ENCODE data around the gene SMKR1. TPM values are rescaled to one million over a fixed set of nuclear protein-coding genes. Genes with fewer than 3 reads are reported as not detected.

The SMKR1 gene
- total RNA-seq, 1 experiment from 2014 or later: 0.87 TPM

- Histone ChIP-seq H3K27ac (ENCODE audit: insufficient read length, low read depth, low read length) (no peak overlapping the region), H3K9me3 (ENCODE audit: control insufficient read depth, low read depth, low read length) (no peaks in the 10 kb centered on the region), H2AK5ac (ENCODE audit: insufficient read length, low read length) (no peak overlapping the region), H3K4me1 (ENCODE audit: insufficient read depth, low read length) (no peaks in the 10 kb centered on the region; the same call in 1 of the 2 replicates), H2BK120ac (ENCODE audit: low read depth, low read length, poor library complexity, severe bottlenecking) (no peak overlapping the region), H4K5ac (ENCODE audit: insufficient read length, low read depth, low read length) (no peak overlapping the region), H2BK12ac (ENCODE audit: insufficient read length, low read depth, low read length) (no peak overlapping the region), H2AFZ (ENCODE audit: low read length) (no peak overlapping the region), H3T11ph (ENCODE audit: low read length) (no peak overlapping the region), H3K56ac (ENCODE audit: insufficient read length, low read depth, low read length) (no peak overlapping the region), H2BK15ac (ENCODE audit: low read depth, low read length) (no peak overlapping the region), H3K23ac (ENCODE audit: insufficient read length, low read depth, low read length) (no peak overlapping the region), H3K18ac (ENCODE audit: insufficient read length, low read depth, low read length) (no peak overlapping the region), H3K14ac (ENCODE audit: insufficient read depth, low read length) (no peak overlapping the region), H3K79me1 (ENCODE audit: insufficient read depth, low read depth, low read length, poor library complexity, severe bottlenecking) (no peaks in the 10 kb centered on the region), H3K4me2 (ENCODE audit: insufficient read depth, insufficient read length, low read length) (no peak overlapping the region), H4K20me1 (ENCODE audit: control insufficient read depth, insufficient read depth, insufficient read length) (no peaks in the 10 kb centered on the region), H3K4ac (ENCODE audit: low read depth, low read length) (no peak overlapping the region), H4K91ac (ENCODE audit: insufficient read length, low read depth, low read length) (no peak overlapping the region), H4K8ac (replicated peaks; ENCODE audit: insufficient read length, low read depth, low read length) (no peak overlapping the region), H3K79me2 (ENCODE audit: insufficient read depth, low read length) (no peaks in the 10 kb centered on the region), H3K27me3 (ENCODE audit: insufficient read depth, low read length) (no peaks in the 10 kb centered on the region), H3K9ac (ENCODE audit: extremely low read depth, insufficient read length, low read length) (no peak overlapping the region), H2BK5ac (ENCODE audit: insufficient read length, low read length) (no peak overlapping the region), H3K23me2 (ENCODE audit: insufficient read length, low read depth, low read length, poor library complexity, severe bottlenecking) (no peaks in the 10 kb centered on the region), H2BK20ac (ENCODE audit: low read depth, low read length, poor library complexity, severe bottlenecking) (no peak overlapping the region)
- no peak for TF ChIP-seq CTCF (conservative IDR thresholded peaks at IDR 0.05)
- DNase-seq: no peak
- WGBS (ENCODE audit: extremely low coverage, insufficient read length, low lambda C conversion rate): no CpG with 5 or more reads among the region's 8 CpGs
- H3K36me3 Mint-ChIP-seq (ENCODE audit: insufficient read depth in 1 of 3, low read depth in 3 of 3): no peaks in the 10 kb centered on the region; a peak in 1 of 7 replicates
- H3K9me3 Mint-ChIP-seq: no peaks in the 10 kb centered on the region; a peak in 1 of 5 replicates
- no peak overlapping the region for H3K27ac Mint-ChIP-seq
- H3K27me3 Mint-ChIP-seq (ENCODE audit: low read depth): peaks cover 6% of the 10 kb centered on the region
- peaks cover 20 to 26% of the 10 kb centered on the region in 2 experiments for H3K4me1 Mint-ChIP-seq
- H3K4me3 Mint-ChIP-seq: no peak overlapping the region
Observed at GRCh38 chr7:129512192-129512591, 9.9 kb downstream of the SMKR1 start.
